Muscle of leg (tissue), 11 donors: Measurements from ENCODE around the gene PROSER2. TPM values are rescaled to one million over a fixed set of nuclear protein-coding genes. Genes with fewer than 3 reads are reported as not detected.

ENCODE experiments used
- DNase-seq: peaks from one replicate; pipeline ENCODE4 v3.0.0; 2013
- H3K27ac ChIP-seq: one replicate; pipeline ENCODE4 v1.5.1; 2013; ENCODE audit warnings: mild to moderate bottlenecking, low read length, control low read depth
- H3K27me3 ChIP-seq: one replicate; pipeline ENCODE4 v1.6.1; 2013; ENCODE audit warnings: low read length; ENCODE audit not compliant: control insufficient read depth, insufficient read depth
- H3K36me3 ChIP-seq: one replicate; pipeline ENCODE4 v1.6.1; 2013; ENCODE audit warnings: low read length; ENCODE audit not compliant: control insufficient read depth, insufficient read depth
- H3K4me1 ChIP-seq: one replicate; pipeline ENCODE4 v1.6.1; 2013; ENCODE audit warnings: low read length; ENCODE audit not compliant: control insufficient read depth, insufficient read depth
- H3K4me3 ChIP-seq: one replicate; pipeline ENCODE4 v1.5.1; 2013; ENCODE audit warnings: low read length, control low read depth
- H3K9me3 ChIP-seq: replicated peaks from 2 replicates; pipeline ENCODE4 v1.6.1; 2013; ENCODE audit warnings: low read depth, low read length; ENCODE audit not compliant: control insufficient read depth
- WGBS: methylation state at CpG from one replicate; pipeline ENCODE4 v1.1.5; 2013; ENCODE audit warnings: missing lambda C conversion rate; ENCODE audit not compliant: insufficient coverage; 5-methylcytosine and 5-hydroxymethylcytosine counted together
- polyA plus RNA-seq, 8 donors: library from polyadenylated mRNA; unstranded; fragments of 120-200 nt; gene quantifications; one replicate each; pipeline versions ENCODE4 v1.2.1 to v1.2.3, GENCODE V29; 2013; ENCODE audit warnings: inconsistent platforms in 1 of 8, low replicate concordance in 1 of 8; ENCODE audit not compliant: insufficient read length in 8 of 8, insufficient read depth in 1 of 8
- total RNA-seq: library from RNA; stranded (reverse); fragments of 120-200 nt; gene quantifications from one replicate; pipeline ENCODE4 v1.2.4, GENCODE V29; 2013

PROSER2 gene
- total and polyA plus RNA-seq, 9 donors: 3.4 to 5.5 (median 4.0) TPM

- Histone ChIP-seq H3K9me3 (no peaks in the 10 kb centered on the region), H3K36me3 (no peaks in the 10 kb centered on the region), H3K27me3 (no peaks in the 10 kb centered on the region), H3K27ac (no peak overlapping the region), H3K4me3 (no peak overlapping the region), H3K4me1 (peaks cover 4% of the 10 kb centered on the region)
- DNase-seq: no peak
- 90% methylated on average over 6 of the region's 9 CpGs for whole genome bisulfite sequencing
These were observed 23.4 kb upstream of the PROSER2 start for GRCh38 chr10:11799736-11800080.

- Histone ChIP-seq H3K36me3 (no peaks in the 10 kb centered on the region), H3K9me3 (no peaks in the 10 kb centered on the region), H3K4me3 (no peak overlapping the region), H3K27me3 (no peaks in the 10 kb centered on the region), H3K27ac (no peak overlapping the region), H3K4me1 (no peaks in the 10 kb centered on the region)
- 86% methylated on average over 16 of the region's 16 CpGs for WGBS
- no peak for DNase-seq
These were observed 18.8 kb upstream of the PROSER2 start for GRCh38 chr10:11804336-11804735.

- 79% methylated on average over 3 of the region's 4 CpGs for WGBS
- Histone ChIP-seq H3K4me1 (peaks cover 8% of the 10 kb centered on the region), H3K4me3 (no peak overlapping the region), H3K27ac (no peak overlapping the region), H3K36me3 (no peaks in the 10 kb centered on the region), H3K9me3 (no peaks in the 10 kb centered on the region), H3K27me3 (no peaks in the 10 kb centered on the region)
- DNase-seq: no peak
These were observed 17.4 kb upstream of the PROSER2 start for GRCh38 chr10:11805792-11806191.

GRCh38 chr10:11806706-11807105 lies 16.4 kb upstream of the PROSER2 start:
- 86% methylated on average over 4 of the region's 6 CpGs for WGBS
- Histone ChIP-seq H3K9me3 (no peaks in the 10 kb centered on the region), H3K27me3 (no peaks in the 10 kb centered on the region), H3K36me3 (no peaks in the 10 kb centered on the region), H3K27ac (no peak overlapping the region), H3K4me1 (peaks cover 8% of the 10 kb centered on the region), H3K4me3 (no peak overlapping the region)
- DNase-seq: no peak

GRCh38 chr10:11808808-11809207 lies 14.3 kb upstream of the PROSER2 start:
- H3K27me3 ChIP-seq: no peaks in the 10 kb centered on the region
- no peaks in the 10 kb centered on the region for H3K9me3 ChIP-seq
- DNase-seq: no peak
- H3K36me3 ChIP-seq: no peaks in the 10 kb centered on the region
- H3K27ac ChIP-seq: no peak overlapping the region
- peaks cover 8% of the 10 kb centered on the region for H3K4me1 ChIP-seq
- 90% methylated on average over 2 of the region's 5 CpGs for WGBS
- no peak overlapping the region for H3K4me3 ChIP-seq

GRCh38 chr10:11810313-11810766 lies 12.8 kb upstream of the PROSER2 start:
- no peak overlapping the region for H3K27ac ChIP-seq
- H3K4me1 ChIP-seq: peaks cover 8% of the 10 kb centered on the region
- H3K9me3 ChIP-seq: no peaks in the 10 kb centered on the region
- H3K27me3 ChIP-seq: no peaks in the 10 kb centered on the region
- no peak overlapping the region for H3K4me3 ChIP-seq
- no peaks in the 10 kb centered on the region for H3K36me3 ChIP-seq
- DNase-seq: peak; percentile 57
- 39% methylated on average over 13 of the region's 13 CpGs for WGBS

- WGBS: 40% methylated on average over 5 of the region's 6 CpGs
- no peaks in the 10 kb centered on the region for H3K9me3 ChIP-seq
- no peak overlapping the region for H3K27ac ChIP-seq
- H3K4me1 ChIP-seq: peaks cover 8% of the 10 kb centered on the region
- H3K4me3 ChIP-seq: no peak overlapping the region
- DNase-seq: no peak
- H3K27me3 ChIP-seq: no peaks in the 10 kb centered on the region
- no peaks in the 10 kb centered on the region for H3K36me3 ChIP-seq
These were observed 12.2 kb upstream of the PROSER2 start for GRCh38 chr10:11810973-11811372.

GRCh38 chr10:11813177-11813576 lies 10.0 kb upstream of the PROSER2 start:
- WGBS: 100% methylated on average over 3 of the region's 7 CpGs
- Histone ChIP-seq H3K4me1 (peaks cover 8% of the 10 kb centered on the region), H3K4me3 (no peak overlapping the region), H3K36me3 (no peaks in the 10 kb centered on the region), H3K27ac (no peak overlapping the region), H3K9me3 (no peaks in the 10 kb centered on the region), H3K27me3 (no peaks in the 10 kb centered on the region)
- DNase-seq: no peak

GRCh38 chr10:11813855-11814567 lies 9.1 kb upstream of the PROSER2 start:
- Histone ChIP-seq H3K27me3 (no peaks in the 10 kb centered on the region), H3K27ac (peak overlapping the region; percentile 29), H3K9me3 (no peaks in the 10 kb centered on the region), H3K4me3 (no peak overlapping the region), H3K36me3 (no peaks in the 10 kb centered on the region), H3K4me1 (peaks cover 8% of the 10 kb centered on the region)
- DNase-seq: no peak
- 90% methylated on average over 4 of the region's 13 CpGs for WGBS

GRCh38 chr10:11819027-11819426 lies 4.1 kb upstream of the PROSER2 start:
- peaks cover 3% of the 10 kb centered on the region for H3K4me1 ChIP-seq
- H3K36me3 ChIP-seq: no peaks in the 10 kb centered on the region
- H3K4me3 ChIP-seq: no peak overlapping the region
- DNase-seq: no peak
- no peak overlapping the region for H3K27ac ChIP-seq
- peaks cover 7% of the 10 kb centered on the region for H3K27me3 ChIP-seq
- WGBS: no CpG with 5 or more reads among the region's 3 CpGs
- H3K9me3 ChIP-seq: no peaks in the 10 kb centered on the region
